Ishikawa (cell line): Measurements from ENCODE around the gene NLRP5.

Experiments used
- CEBPB ChIP-seq: IDR thresholded peaks from 2 replicates; pipeline ENCODE4 v1.6.1; 2012
- CREB1 ChIP-seq: IDR thresholded peaks from 2 replicates; pipeline ENCODE4 v1.6.1; 2012; ENCODE audit warnings: low read depth
- EGR1 ChIP-seq: IDR thresholded peaks from 2 replicates; pipeline ENCODE4 v1.6.1; 2012
- EP300 ChIP-seq: IDR thresholded peaks from 2 replicates; pipeline ENCODE4 v1.6.1; 2012; ENCODE audit warnings: borderline replicate concordance
- FOXM1 ChIP-seq: IDR thresholded peaks from 2 replicates; pipeline ENCODE4 v1.6.1; 2012; ENCODE audit warnings: low read depth, borderline replicate concordance
- NFIC ChIP-seq: IDR thresholded peaks from 2 replicates; pipeline ENCODE4 v1.6.1; 2012
- RAD21 ChIP-seq: IDR thresholded peaks from 2 replicates; pipeline ENCODE4 v1.6.1; 2012; ENCODE audit warnings: low read depth
- TAF1 ChIP-seq: IDR thresholded peaks from 2 replicates; pipeline ENCODE4 v1.6.1; 2012; ENCODE audit warnings: low read depth, mild to moderate bottlenecking
- TCF12 ChIP-seq: IDR thresholded peaks from 2 replicates; pipeline ENCODE4 v1.6.1; 2012; ENCODE audit warnings: low read depth
- TEAD4 ChIP-seq: IDR thresholded peaks from 2 replicates; pipeline ENCODE4 v1.6.1; 2012
- YY1 ChIP-seq: IDR thresholded peaks from 2 replicates; pipeline ENCODE4 v1.6.1; 2012; ENCODE audit warnings: low read depth
- ZBTB7A ChIP-seq: IDR thresholded peaks from 2 replicates; pipeline ENCODE4 v1.6.1; 2012; ENCODE audit warnings: low read depth
- TF ChIP-seq, protein P1 (sequence below): IDR thresholded peaks from 2 replicates; pipeline ENCODE4 v1.6.1; 2012
- TF ChIP-seq, protein P2 (sequence below): IDR thresholded peaks from 2 replicates; pipeline ENCODE4 v1.6.1; 2012
- TF ChIP-seq, protein P3 (sequence below): IDR thresholded peaks from 2 replicates; pipeline ENCODE4 v1.6.1; 2012; ENCODE audit warnings: low read depth, mild to moderate bottlenecking

NLRP5 gene

DNA sequence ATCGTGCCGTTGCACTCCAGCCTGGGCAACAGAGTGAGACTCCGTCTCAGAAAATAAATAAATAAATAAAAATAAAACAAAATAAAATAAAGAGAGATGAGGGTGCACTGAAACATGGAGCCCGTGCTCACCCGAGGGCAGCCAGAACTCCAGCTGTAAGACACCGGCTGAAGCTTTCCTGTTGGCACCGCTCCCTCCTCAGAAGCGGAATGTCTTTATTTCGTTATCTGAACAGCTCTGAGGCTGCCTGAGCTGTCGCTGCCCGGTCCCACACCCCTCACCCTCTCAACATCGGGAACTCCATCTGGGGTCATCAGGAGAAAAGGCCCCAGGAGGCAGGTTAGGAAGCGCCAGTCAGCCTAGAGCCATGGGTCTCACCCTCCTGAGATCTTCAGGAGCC is 110.1 kb downstream of the NLRP5 start:
- TF ChIP-seq EP300, result no peak
- no peak for TF ChIP-seq EGR1
- no peak for TF ChIP-seq RAD21
- TF ChIP-seq, protein P1, sequence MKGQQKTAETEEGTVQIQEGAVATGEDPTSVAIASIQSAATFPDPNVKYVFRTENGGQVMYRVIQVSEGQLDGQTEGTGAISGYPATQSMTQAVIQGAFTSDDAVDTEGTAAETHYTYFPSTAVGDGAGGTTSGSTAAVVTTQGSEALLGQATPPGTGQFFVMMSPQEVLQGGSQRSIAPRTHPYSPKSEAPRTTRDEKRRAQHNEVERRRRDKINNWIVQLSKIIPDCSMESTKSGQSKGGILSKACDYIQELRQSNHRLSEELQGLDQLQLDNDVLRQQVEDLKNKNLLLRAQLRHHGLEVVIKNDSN, result no peak
- no peak for TF ChIP-seq YY1

DNA sequence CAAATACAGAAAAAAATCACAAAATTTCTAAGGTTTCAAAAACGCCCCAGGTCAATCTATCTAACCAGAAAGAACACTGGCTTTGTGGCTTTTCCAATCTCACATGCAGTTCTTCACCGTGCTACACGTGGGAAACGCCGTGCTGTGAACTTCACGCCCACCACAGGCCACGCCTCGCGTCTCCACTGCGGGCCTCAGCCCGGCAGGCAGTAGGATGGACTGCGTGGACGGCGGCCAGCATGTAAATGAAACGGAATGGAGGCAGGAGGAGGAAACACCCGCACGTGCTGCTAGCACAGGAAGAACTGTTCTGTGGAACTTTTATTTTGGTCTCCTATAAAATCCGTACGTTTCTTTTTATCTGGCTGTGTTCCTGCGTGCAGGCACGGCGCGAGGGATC is 110.7 kb downstream of the NLRP5 start:
- TF ChIP-seq, protein P2, sequence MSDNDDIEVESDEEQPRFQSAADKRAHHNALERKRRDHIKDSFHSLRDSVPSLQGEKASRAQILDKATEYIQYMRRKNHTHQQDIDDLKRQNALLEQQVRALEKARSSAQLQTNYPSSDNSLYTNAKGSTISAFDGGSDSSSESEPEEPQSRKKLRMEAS, result no peak
- TF ChIP-seq RAD21, result no peak
- no peak for TF ChIP-seq FOXM1
- TF ChIP-seq EP300, result no peak
- no peak for TF ChIP-seq TEAD4
- no peak for TF ChIP-seq TAF1
- no peak for TF ChIP-seq TCF12
- TF ChIP-seq NFIC, result no peak
- TF ChIP-seq ZBTB7A, result no peak
- no peak for TF ChIP-seq EGR1
- TF ChIP-seq CEBPB, result no peak

DNA sequence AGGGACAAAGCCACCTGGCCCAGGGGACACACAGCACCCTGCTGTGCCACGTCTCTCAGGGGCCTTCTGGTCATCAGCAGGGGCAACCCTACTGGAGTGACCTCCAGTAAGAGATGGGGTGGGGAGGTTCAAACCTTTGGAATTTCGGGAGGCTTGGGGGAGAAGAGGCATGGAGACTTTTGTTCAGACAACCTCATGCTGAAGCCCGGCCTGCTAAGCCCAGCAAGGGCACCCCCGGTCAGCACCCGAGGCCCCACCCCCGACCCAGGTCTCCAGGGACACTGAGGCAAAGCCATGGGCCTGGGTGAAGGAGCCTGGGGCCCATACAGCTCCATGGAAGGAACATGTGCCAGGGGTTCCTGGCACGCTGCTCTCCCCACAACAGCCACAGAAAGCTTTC is 111.2 kb downstream of the NLRP5 start:
- TF ChIP-seq TCF12 (no peak), TAF1 (no peak), EP300 (no peak), CREB1 (no peak), FOXM1 (no peak), YY1 (no peak), ZBTB7A (no peak), CEBPB (no peak), NFIC (no peak), RAD21 (no peak), EGR1 (no peak), TEAD4 (no peak)
- TF ChIP-seq, protein P2, result no peak
- TF ChIP-seq, protein P3, sequence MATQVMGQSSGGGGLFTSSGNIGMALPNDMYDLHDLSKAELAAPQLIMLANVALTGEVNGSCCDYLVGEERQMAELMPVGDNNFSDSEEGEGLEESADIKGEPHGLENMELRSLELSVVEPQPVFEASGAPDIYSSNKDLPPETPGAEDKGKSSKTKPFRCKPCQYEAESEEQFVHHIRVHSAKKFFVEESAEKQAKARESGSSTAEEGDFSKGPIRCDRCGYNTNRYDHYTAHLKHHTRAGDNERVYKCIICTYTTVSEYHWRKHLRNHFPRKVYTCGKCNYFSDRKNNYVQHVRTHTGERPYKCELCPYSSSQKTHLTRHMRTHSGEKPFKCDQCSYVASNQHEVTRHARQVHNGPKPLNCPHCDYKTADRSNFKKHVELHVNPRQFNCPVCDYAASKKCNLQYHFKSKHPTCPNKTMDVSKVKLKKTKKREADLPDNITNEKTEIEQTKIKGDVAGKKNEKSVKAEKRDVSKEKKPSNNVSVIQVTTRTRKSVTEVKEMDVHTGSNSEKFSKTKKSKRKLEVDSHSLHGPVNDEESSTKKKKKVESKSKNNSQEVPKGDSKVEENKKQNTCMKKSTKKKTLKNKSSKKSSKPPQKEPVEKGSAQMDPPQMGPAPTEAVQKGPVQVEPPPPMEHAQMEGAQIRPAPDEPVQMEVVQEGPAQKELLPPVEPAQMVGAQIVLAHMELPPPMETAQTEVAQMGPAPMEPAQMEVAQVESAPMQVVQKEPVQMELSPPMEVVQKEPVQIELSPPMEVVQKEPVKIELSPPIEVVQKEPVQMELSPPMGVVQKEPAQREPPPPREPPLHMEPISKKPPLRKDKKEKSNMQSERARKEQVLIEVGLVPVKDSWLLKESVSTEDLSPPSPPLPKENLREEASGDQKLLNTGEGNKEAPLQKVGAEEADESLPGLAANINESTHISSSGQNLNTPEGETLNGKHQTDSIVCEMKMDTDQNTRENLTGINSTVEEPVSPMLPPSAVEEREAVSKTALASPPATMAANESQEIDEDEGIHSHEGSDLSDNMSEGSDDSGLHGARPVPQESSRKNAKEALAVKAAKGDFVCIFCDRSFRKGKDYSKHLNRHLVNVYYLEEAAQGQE, result no peak
- TF ChIP-seq, protein P1, result no peak

DNA sequence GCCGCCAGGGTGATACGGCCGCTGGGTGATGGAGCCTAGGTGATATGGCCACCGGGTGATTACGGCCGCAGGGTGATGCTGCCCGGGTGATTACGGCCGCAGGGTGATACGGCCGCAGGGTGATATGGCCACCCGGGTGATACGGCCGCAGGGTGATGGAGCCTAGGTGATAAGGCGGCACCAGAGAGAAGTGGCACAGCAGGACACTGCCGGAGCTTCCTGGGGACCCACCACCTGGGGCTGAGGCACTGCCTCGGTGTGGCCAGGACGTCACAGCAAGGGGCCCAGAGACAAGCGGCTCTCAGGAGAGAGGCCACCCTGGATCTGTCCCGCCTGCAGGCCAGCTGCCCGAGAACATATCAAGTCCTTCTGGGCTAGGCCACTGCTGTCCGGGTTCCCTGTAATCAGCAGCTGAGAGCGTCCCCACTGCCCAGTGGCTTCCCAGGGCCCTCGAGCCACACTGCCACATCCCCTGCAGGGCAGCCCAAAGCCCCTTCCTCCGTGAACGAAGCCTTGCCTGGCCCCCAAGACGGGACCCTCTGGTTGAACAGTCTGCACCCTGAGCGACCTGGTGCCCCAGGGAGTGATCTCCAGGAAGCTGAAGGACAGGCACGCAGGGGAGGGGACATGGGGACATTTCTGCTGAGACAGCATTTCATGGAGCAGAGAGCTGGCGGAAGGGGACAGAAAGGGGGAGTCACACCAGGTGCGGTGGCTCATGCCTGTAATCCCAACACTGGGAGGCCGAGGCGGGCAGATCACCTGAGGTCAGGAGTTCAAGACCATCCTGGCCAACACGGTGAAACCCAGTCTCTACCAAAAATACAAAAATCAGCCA is 112.4 kb downstream of the NLRP5 start:
- TF ChIP-seq CEBPB, result no peak
- TF ChIP-seq RAD21, result no peak
- TF ChIP-seq, protein P3, result no peak
- no peak for TF ChIP-seq TCF12
- no peak for TF ChIP-seq NFIC
- TF ChIP-seq EP300, result no peak
- TF ChIP-seq FOXM1, result no peak
- TF ChIP-seq CREB1, result no peak
- TF ChIP-seq, protein P2, result no peak
- TF ChIP-seq YY1, result no peak
- no peak for TF ChIP-seq EGR1

DNA sequence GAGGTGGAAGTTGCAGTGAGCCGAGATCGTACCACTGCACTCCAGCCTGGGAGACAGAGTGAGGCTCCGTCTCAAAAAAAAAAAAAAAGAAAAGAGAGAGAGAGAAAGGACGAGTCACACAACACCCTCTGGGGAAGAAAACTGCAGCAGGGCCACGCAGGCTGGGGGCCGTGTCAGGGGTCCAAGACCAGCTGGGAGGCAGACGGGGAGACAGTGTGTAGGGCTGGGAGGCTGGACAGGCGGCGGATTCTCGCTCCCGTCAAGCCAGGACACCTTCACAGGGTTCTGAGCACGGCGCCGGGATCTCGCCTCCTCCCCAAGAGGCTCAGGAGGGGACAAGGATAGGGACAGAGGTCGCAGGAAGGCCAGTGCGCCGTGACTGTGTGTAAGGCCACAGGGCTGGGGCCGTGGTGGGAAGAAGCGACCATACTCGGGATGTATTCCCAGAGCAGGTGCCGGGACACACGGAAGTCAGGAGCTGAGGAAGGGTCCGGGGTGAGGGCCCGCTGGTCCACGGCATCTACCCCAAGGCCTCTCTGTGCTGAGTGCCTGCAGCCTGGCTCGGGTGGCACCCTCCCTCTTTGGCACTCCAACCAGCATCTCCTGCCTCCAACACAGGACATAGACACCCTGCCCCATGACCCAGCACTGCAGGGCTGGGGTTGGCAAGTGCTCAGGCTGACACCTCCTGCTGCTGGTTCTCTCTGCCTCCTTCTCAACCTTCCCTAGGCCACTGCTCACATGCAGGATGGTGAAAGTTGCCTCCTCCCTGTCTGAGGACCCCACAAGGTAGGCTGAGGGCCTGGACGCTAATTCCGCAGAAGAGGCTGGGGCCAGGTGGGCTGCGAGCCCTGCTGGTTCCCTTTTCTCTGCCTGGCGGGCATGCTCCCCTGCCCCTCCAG is 113.3 kb downstream of the NLRP5 start:
- TF ChIP-seq, protein P3, result no peak
- no peak for TF ChIP-seq CEBPB
- no peak for TF ChIP-seq TAF1
- TF ChIP-seq, protein P1, result no peak
- no peak for TF ChIP-seq EP300
